Measurements from ENCODE around the gene KCNAB2. TPM values are rescaled to one million over a fixed set of nuclear protein-coding genes. Genes with fewer than 3 reads are reported as not detected.

KCNAB2 gene
- total and polyA plus RNA-seq, 2 donors (not counting 1 experiment from before 2014, with no cell fraction given), result 90.7 to 143 TPM

- TF ChIP-seq EZH2 (IDR thresholded peaks at IDR 0.05; ENCODE audit: borderline replicate concordance, insufficient read depth, low read depth, low read length, poor library complexity, severe bottlenecking) (no peak), CTCF (IDR thresholded peaks at IDR 0.05) (no peak)
- Histone ChIP-seq H3K79me2 (ENCODE audit: control insufficient read depth, insufficient read depth, low read length) (no peaks in the 10 kb centered on the region), H3K27me3 (replicated peaks in 1 of 4; ENCODE audit: control extremely low read depth in 1 of 4, control insufficient read depth in 3 of 4, insufficient read depth in 4 of 4, low read length in 3 of 4) (no peaks in the 10 kb centered on the region), H2AFZ (ENCODE audit: insufficient read depth, low read depth, low read length, poor library complexity, severe bottlenecking) (no peak overlapping the region), H4K20me1 (ENCODE audit: control insufficient read depth, insufficient read depth, low read length, poor library complexity, severe bottlenecking) (no peaks in the 10 kb centered on the region), H3K9ac (ENCODE audit: low read length) (no peak overlapping the region), H3K4me2 (replicated peaks; ENCODE audit: low read depth, low read length, poor library complexity, severe bottlenecking) (no peak overlapping the region), H3K9me3 (ENCODE audit: control extremely low read depth in 1 of 3, control insufficient read depth in 2 of 3, insufficient read depth in 1 of 3, low read length in 2 of 3) (no peaks in the 10 kb centered on the region), H3K27ac (ENCODE audit: low read length in 2 of 2) (no peak overlapping the region), H3K4me1 (ENCODE audit: control insufficient read depth in 2 of 2, insufficient read depth in 2 of 2, low read length in 2 of 2) (no peaks in the 10 kb centered on the region), H3K36me3 (replicated peaks in 1 of 2; ENCODE audit: control extremely low read depth in 1 of 2, control insufficient read depth in 1 of 2, extremely low read depth in 1 of 2, insufficient read depth in 2 of 2, low read length in 1 of 2) (peaks cover 2 to 43% of the 10 kb centered on the region in 2 experiments), H3K4me3 (ENCODE audit: control extremely low read depth in 1 of 5, extremely low read depth in 1 of 5, insufficient read depth in 1 of 5, low read depth in 2 of 5, low read length in 4 of 5) (no peak overlapping the region)
- CTCF ChIA-PET, result no interaction called here
- ATAC-seq (ENCODE audit: low read depth), result no peak
- WGBS (ENCODE audit: insufficient coverage), result 97% methylated on average over 18 of the region's 18 CpGs
- H3K27ac Mint-ChIP-seq, result no peak overlapping the region
- no peaks in the 10 kb centered on the region for H3K9me3 Mint-ChIP-seq (ENCODE audit: insufficient read depth)
- no peak overlapping the region for H3K4me3 Mint-ChIP-seq
- H3K4me1 Mint-ChIP-seq, result no peaks in the 10 kb centered on the region
- intact Hi-C loops (cut with micrococcal nuclease), result no loop called here
- H3K27me3 Mint-ChIP-seq, result no peaks in the 10 kb centered on the region
- no peak for DNase-seq
- POLR2A ChIA-PET, result no interaction called here
Measured at GRCh38 chr1:6090288-6090687, 44.6 kb downstream of the KCNAB2 start.

- no peak overlapping the region for H3K4me3 ChIP-seq (ENCODE audit: control extremely low read depth in 1 of 5, extremely low read depth in 1 of 5, insufficient read depth in 1 of 5, low read depth in 2 of 5, low read length in 4 of 5)
- H3K4me1 ChIP-seq (ENCODE audit: control insufficient read depth in 2 of 2, insufficient read depth in 2 of 2, low read length in 2 of 2), result no peaks in the 10 kb centered on the region
- TF ChIP-seq CTCF (IDR thresholded peaks at IDR 0.05) (no peak), EZH2 (IDR thresholded peaks at IDR 0.05; ENCODE audit: borderline replicate concordance, insufficient read depth, low read depth, low read length, poor library complexity, severe bottlenecking) (no peak)
- H3K27me3 ChIP-seq (replicated peaks in 1 of 4; ENCODE audit: control extremely low read depth in 1 of 4, control insufficient read depth in 3 of 4, insufficient read depth in 4 of 4, low read length in 3 of 4), result no peaks in the 10 kb centered on the region
- ATAC-seq (ENCODE audit: low read depth) (no peak), DNase-seq (no peak)
- ChIA-PET POLR2A (no interaction called here), CTCF (no interaction called here)
- Mint-ChIP-seq H3K4me1 (no peaks in the 10 kb centered on the region), H3K9me3 (ENCODE audit: insufficient read depth) (no peaks in the 10 kb centered on the region), H3K4me3 (no peak overlapping the region), H3K27ac (no peak overlapping the region), H3K27me3 (no peaks in the 10 kb centered on the region)
- H3K9ac ChIP-seq (ENCODE audit: low read length), result no peak overlapping the region
- no peaks in the 10 kb centered on the region for H3K9me3 ChIP-seq (ENCODE audit: control extremely low read depth in 1 of 3, control insufficient read depth in 2 of 3, insufficient read depth in 1 of 3, low read length in 2 of 3)
- no peak overlapping the region for H3K27ac ChIP-seq (ENCODE audit: low read length in 2 of 2)
- peaks cover 2 to 44% of the 10 kb centered on the region in 2 experiments for H3K36me3 ChIP-seq (replicated peaks in 1 of 2; ENCODE audit: control extremely low read depth in 1 of 2, control insufficient read depth in 1 of 2, extremely low read depth in 1 of 2, insufficient read depth in 2 of 2, low read length in 1 of 2)
- no peak overlapping the region for H3K4me2 ChIP-seq (replicated peaks; ENCODE audit: low read depth, low read length, poor library complexity, severe bottlenecking)
- WGBS (ENCODE audit: insufficient coverage), result 98% methylated on average over 17 of the region's 25 CpGs
- no peaks in the 10 kb centered on the region for H4K20me1 ChIP-seq (ENCODE audit: control insufficient read depth, insufficient read depth, low read length, poor library complexity, severe bottlenecking)
- intact Hi-C loops (cut with micrococcal nuclease), result no loop called here
- no peaks in the 10 kb centered on the region for H3K79me2 ChIP-seq (ENCODE audit: control insufficient read depth, insufficient read depth, low read length)
- no peak overlapping the region for H2AFZ ChIP-seq (ENCODE audit: insufficient read depth, low read depth, low read length, poor library complexity, severe bottlenecking)
Measured at GRCh38 chr1:6090996-6091822, 45.5 kb downstream of the KCNAB2 start.
